Astrocyte (in vitro differentiated cells and primary cell): Measurements from ENCODE around the gene PLAAT2. TPM values are rescaled to one million over a fixed set of nuclear protein-coding genes. Genes with fewer than 3 reads are reported as not detected.

Experiments used
- DNase-seq: peaks from one replicate; pipeline ENCODE4 v3.0.0-alpha.2; 2010; ENCODE audit warnings: low read depth
- FAIRE-seq: peaks from 2 replicates; lab custom pipeline; 2011; peaks lifted over from hg19 to GRCh38; lab: Jason Lieb, UNC
- H2AFZ ChIP-seq: 2 replicates; pipeline ENCODE4 v1.6.0; 2012; ENCODE audit warnings: low read depth, low read length, inconsistent platforms
- H3K27ac ChIP-seq: 2 replicates; pipeline ENCODE4 v1.5.1; 2011; ENCODE audit warnings: low read depth, low read length, inconsistent platforms
- H3K27me3 ChIP-seq: 2 replicates; pipeline ENCODE4 v1.6.0; 2011; ENCODE audit warnings: low read length, inconsistent platforms; ENCODE audit not compliant: insufficient read depth
- H3K36me3 ChIP-seq: 2 replicates; pipeline ENCODE4 v1.5.1; 2011; ENCODE audit warnings: low read length, inconsistent platforms; ENCODE audit not compliant: insufficient read depth
- H3K4me1 ChIP-seq: 2 replicates; pipeline ENCODE4 v1.5.1; 2011; ENCODE audit warnings: low read length, inconsistent platforms; ENCODE audit not compliant: insufficient read depth
- H3K4me2 ChIP-seq: 2 replicates; pipeline ENCODE4 v1.6.0; 2012; ENCODE audit warnings: low read length, inconsistent platforms
- H3K4me3 ChIP-seq: 2 replicates; pipeline ENCODE4 v1.5.1; 2011; ENCODE audit warnings: low read depth, mild to moderate bottlenecking, low read length, inconsistent platforms; ENCODE audit not compliant: insufficient read depth
- H3K79me2 ChIP-seq: 2 replicates; pipeline ENCODE4 v1.6.0; 2012; ENCODE audit warnings: mild to moderate bottlenecking, low read length, inconsistent platforms; ENCODE audit not compliant: insufficient read depth
- H3K9ac ChIP-seq: 2 replicates; pipeline ENCODE4 v1.6.0; 2012; ENCODE audit warnings: mild to moderate bottlenecking, low read length, inconsistent platforms
- H3K9me3 ChIP-seq: 2 replicates; pipeline ENCODE4 v1.5.1; 2012; ENCODE audit warnings: low read depth, mild to moderate bottlenecking, low read length, inconsistent platforms; ENCODE audit not compliant: insufficient read depth
- H4K20me1 ChIP-seq: 2 replicates; pipeline ENCODE4 v1.6.0; 2012; ENCODE audit warnings: low read length, inconsistent platforms; ENCODE audit not compliant: insufficient read depth
- H3K27ac Mint-ChIP-seq: one replicate; pipeline ENCODE4 v1.8.0; 2021; ENCODE audit warnings: mild to moderate bottlenecking, mixed read lengths; ENCODE audit not compliant: unreplicated experiment
- H3K27me3 Mint-ChIP-seq: one replicate; pipeline ENCODE4 v1.8.0; 2021; ENCODE audit warnings: low read depth, mixed read lengths; ENCODE audit not compliant: unreplicated experiment
- H3K36me3 Mint-ChIP-seq: one replicate; pipeline ENCODE4 v1.8.0; 2021; ENCODE audit warnings: low read depth, mixed read lengths; ENCODE audit not compliant: unreplicated experiment
- H3K4me1 Mint-ChIP-seq: one replicate; pipeline ENCODE4 v1.8.0; 2021; ENCODE audit warnings: low read depth, mixed read lengths; ENCODE audit not compliant: unreplicated experiment
- H3K4me3 Mint-ChIP-seq: one replicate; pipeline ENCODE4 v1.8.0; 2021; ENCODE audit warnings: mild to moderate bottlenecking, moderate library complexity, mixed read lengths; ENCODE audit not compliant: unreplicated experiment
- H3K9me3 Mint-ChIP-seq: one replicate; pipeline ENCODE4 v1.8.0; 2021; ENCODE audit warnings: mild to moderate bottlenecking, mixed read lengths; ENCODE audit not compliant: unreplicated experiment
- EZH2 ChIP-seq: IDR thresholded peaks from 2 replicates; pipeline ENCODE4 v1.6.1; 2012; ENCODE audit warnings: mild to moderate bottlenecking, low read length, inconsistent platforms; ENCODE audit not compliant: insufficient read depth
- total RNA-seq: library from RNA; stranded (reverse); gene quantifications from 2 replicates; pipeline ENCODE4 v1.2.1, GENCODE V29; 2021
- TF ChIP-seq, protein P1 (sequence below): IDR thresholded peaks from 2 replicates; pipeline ENCODE4 v1.5.1; 2011; ENCODE audit warnings: low read depth, mild to moderate bottlenecking, inconsistent platforms, low read length, moderate library complexity; ENCODE audit not compliant: insufficient read depth

PLAAT2 gene
- total RNA-seq, 1 donor from 2014 or later, result 0.52 TPM

DNA sequence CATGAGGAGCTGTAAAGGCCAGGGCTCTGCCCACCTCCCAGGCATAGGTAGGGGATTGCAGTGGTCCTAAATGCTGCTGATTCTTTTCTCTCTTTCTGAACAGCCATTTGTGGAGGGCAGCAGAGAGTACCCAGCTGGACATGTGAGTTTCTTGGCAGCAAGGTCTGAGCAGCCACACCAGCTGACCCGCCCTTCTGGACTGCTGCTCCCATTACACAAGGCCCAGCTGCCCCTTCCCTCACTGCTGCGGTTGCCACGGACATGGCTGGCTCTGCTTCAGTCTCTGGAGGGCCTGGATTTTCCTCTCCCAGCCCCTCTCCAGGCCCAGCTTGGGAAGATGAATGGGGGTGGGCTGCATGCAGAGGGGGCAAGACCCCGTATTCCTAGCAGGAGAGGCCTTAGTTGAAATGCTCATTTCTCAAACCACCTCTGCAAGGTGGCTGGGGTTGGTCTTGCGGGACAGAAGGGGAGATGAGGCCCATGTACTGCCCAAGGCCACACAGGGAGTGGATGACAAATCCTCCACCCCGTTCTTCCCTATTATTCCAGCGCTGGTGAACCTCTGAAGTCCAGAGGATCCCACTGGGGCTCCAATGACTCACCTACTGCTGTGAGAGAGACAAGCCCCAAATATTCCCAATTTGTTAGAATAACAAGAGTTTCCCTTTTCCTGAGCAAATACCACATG, 52.7 kb downstream of the PLAAT2 start:
- Histone ChIP-seq H3K9ac (no peak overlapping the region), H3K79me2 (no peaks in the 10 kb centered on the region), H3K4me2 (peak overlapping the region; percentile 39), H3K4me3 (no peak overlapping the region), H3K9me3 (no peaks in the 10 kb centered on the region), H3K27me3 (no peaks in the 10 kb centered on the region), H3K36me3 (no peaks in the 10 kb centered on the region), H3K27ac (no peak overlapping the region), H4K20me1 (no peaks in the 10 kb centered on the region), H3K4me1 (peaks cover 15% of the 10 kb centered on the region), H2AFZ (no peak overlapping the region)
- Mint-ChIP-seq H3K36me3 (no peaks in the 10 kb centered on the region), H3K9me3 (no peaks in the 10 kb centered on the region), H3K27ac (no peak overlapping the region), H3K4me3 (no peak overlapping the region), H3K4me1 (peaks cover 5% of the 10 kb centered on the region), H3K27me3 (peaks cover 10% of the 10 kb centered on the region)
- no peak for FAIRE-seq
- DNase-seq, result peak; percentile 57
- no peak for TF ChIP-seq EZH2
- TF ChIP-seq, protein P1, sequence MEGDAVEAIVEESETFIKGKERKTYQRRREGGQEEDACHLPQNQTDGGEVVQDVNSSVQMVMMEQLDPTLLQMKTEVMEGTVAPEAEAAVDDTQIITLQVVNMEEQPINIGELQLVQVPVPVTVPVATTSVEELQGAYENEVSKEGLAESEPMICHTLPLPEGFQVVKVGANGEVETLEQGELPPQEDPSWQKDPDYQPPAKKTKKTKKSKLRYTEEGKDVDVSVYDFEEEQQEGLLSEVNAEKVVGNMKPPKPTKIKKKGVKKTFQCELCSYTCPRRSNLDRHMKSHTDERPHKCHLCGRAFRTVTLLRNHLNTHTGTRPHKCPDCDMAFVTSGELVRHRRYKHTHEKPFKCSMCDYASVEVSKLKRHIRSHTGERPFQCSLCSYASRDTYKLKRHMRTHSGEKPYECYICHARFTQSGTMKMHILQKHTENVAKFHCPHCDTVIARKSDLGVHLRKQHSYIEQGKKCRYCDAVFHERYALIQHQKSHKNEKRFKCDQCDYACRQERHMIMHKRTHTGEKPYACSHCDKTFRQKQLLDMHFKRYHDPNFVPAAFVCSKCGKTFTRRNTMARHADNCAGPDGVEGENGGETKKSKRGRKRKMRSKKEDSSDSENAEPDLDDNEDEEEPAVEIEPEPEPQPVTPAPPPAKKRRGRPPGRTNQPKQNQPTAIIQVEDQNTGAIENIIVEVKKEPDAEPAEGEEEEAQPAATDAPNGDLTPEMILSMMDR, result no peak

DNA sequence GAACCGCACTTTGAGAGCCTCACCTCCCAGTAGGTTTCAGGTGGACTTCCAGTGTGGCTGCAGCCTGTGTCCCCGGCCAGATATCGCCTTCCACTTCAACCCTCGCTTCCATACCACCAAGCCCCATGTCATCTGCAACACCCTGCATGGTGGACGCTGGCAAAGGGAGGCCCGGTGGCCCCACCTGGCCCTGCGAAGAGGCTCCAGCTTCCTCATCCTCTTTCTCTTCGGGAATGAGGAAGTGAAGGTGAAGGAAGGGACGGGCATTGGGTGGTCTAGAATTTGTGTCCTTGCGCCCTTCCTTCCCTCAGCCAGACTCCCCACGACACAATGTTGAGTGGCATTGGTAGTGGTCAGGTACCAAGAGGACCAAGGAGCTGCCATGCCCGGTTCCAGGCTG, 54.4 kb downstream of the PLAAT2 start:
- DNase-seq (no peak), FAIRE-seq (no peak)
- H3K4me3 Mint-ChIP-seq, result no peak overlapping the region
- Histone ChIP-seq H3K79me2 (no peaks in the 10 kb centered on the region), H3K4me3 (no peak overlapping the region), H3K4me2 (no peak overlapping the region), H2AFZ (no peak overlapping the region), H3K27me3 (no peaks in the 10 kb centered on the region), H3K9me3 (no peaks in the 10 kb centered on the region), H3K4me1 (peaks cover 15% of the 10 kb centered on the region), H3K36me3 (no peaks in the 10 kb centered on the region), H3K9ac (no peak overlapping the region), H3K27ac (no peak overlapping the region), H4K20me1 (no peaks in the 10 kb centered on the region)
- no peaks in the 10 kb centered on the region for H3K36me3 Mint-ChIP-seq
- no peak overlapping the region for H3K27ac Mint-ChIP-seq
- peaks cover 5% of the 10 kb centered on the region for H3K4me1 Mint-ChIP-seq
- H3K27me3 Mint-ChIP-seq, result peaks cover 17% of the 10 kb centered on the region
- H3K9me3 Mint-ChIP-seq, result peaks cover 3% of the 10 kb centered on the region
- TF ChIP-seq, protein P1, result no peak
- no peak for TF ChIP-seq EZH2

DNA sequence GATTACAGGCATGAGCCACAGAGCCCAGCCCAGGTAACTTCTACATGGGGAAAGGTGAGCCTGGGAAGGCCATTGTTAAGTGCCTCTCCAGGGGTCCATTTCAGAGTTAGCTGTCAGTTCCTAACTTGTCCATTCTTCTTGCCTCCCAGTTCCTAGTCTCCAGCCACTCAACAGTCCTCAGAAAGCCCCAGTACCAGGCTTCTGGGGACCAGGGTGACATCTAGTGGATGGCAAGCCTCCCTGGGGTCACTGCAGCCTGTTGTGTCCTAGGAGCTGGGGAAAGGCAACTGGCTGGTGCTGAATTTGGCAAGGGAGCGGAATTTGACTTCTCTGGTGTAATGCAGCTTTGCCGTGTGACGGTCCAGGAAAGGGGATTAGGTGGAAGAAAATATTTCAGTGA, 55.2 kb downstream of the PLAAT2 start:
- H3K4me2 ChIP-seq, result no peak overlapping the region
- Mint-ChIP-seq H3K27me3 (peaks cover 20% of the 10 kb centered on the region), H3K27ac (no peak overlapping the region), H3K4me3 (no peak overlapping the region), H3K4me1 (peaks cover 5% of the 10 kb centered on the region), H3K9me3 (peaks cover 5% of the 10 kb centered on the region), H3K36me3 (no peaks in the 10 kb centered on the region)
- H3K9ac ChIP-seq, result no peak overlapping the region
- no peaks in the 10 kb centered on the region for H3K36me3 ChIP-seq
- no peak overlapping the region for H3K27ac ChIP-seq
- H3K4me1 ChIP-seq, result peaks cover 15% of the 10 kb centered on the region
- no peak overlapping the region for H3K4me3 ChIP-seq
- H3K79me2 ChIP-seq, result no peaks in the 10 kb centered on the region
- DNase-seq, result no peak
- no peaks in the 10 kb centered on the region for H3K27me3 ChIP-seq
- H4K20me1 ChIP-seq, result no peaks in the 10 kb centered on the region
- no peak overlapping the region for H2AFZ ChIP-seq
- TF ChIP-seq, protein P1, result no peak
- TF ChIP-seq EZH2, result no peak
- H3K9me3 ChIP-seq, result no peaks in the 10 kb centered on the region
- no peak for FAIRE-seq
